OCI-LY7 (cell line): ENCODE measurements around the gene IRF2. TPM values are rescaled to one million over a fixed set of nuclear protein-coding genes. Genes with fewer than 3 reads are reported as not detected.

Source experiments
- BruUV-seq: library from RNA; stranded (reverse); fragments of 400-500 nt; replicated peaks from 2 replicates; lab custom pipeline; 2021; lab: Mats Ljungman, UMichigan
- CTCF ChIA-PET: fragments of 300-600 bp; sonication (Branson Sonifier 250); formaldehyde crosslinking; loops from one replicate; lab custom pipeline; 2022; ENCODE audit warnings: antibody characterized with exemption; ENCODE audit not compliant: unreplicated experiment; lab: Charles Lee
- POLR2A ChIA-PET: fragments of 300-600 bp; sonication (Branson Sonifier 250); formaldehyde crosslinking; loops from one replicate; lab custom pipeline; 2022; ENCODE audit warnings: antibody characterized with exemption; lab: Charles Lee
- DNase-seq: peaks from one replicate; pipeline ENCODE4 v3.0.0-alpha.2; 2015; ENCODE audit warnings: low spot score
- H2AFZ ChIP-seq: fragments of 200-600 bp; sonication (generic), shearing (Covaris generic); 2 replicates; pipeline ENCODE4 v1.6.1; 2014; ENCODE audit warnings: mild to moderate bottlenecking, antibody characterized with exemption, low read length, moderate library complexity
- H3K27ac ChIP-seq: fragments of 200-600 bp; sonication (generic); 2 replicates; pipeline ENCODE4 v1.5.1; 2014; ENCODE audit warnings: mixed run types, low read depth, mild to moderate bottlenecking, moderate library complexity, low read length, inconsistent platforms; ENCODE audit not compliant: poor library complexity, severe bottlenecking
- H3K36me3 ChIP-seq: fragments of 200-600 bp; sonication (generic); 2 replicates; pipeline ENCODE4 v1.6.1; 2014; ENCODE audit warnings: mild to moderate bottlenecking, antibody characterized with exemption, low read length, moderate library complexity, mixed read lengths; ENCODE audit not compliant: insufficient read depth
- H3K4me1 ChIP-seq: fragments of 200-600 bp; sonication (generic); 2 replicates; pipeline ENCODE4 v1.5.1; 2014; ENCODE audit warnings: mild to moderate bottlenecking, low read length; ENCODE audit not compliant: insufficient read depth, poor library complexity, severe bottlenecking
- H3K4me2 ChIP-seq: fragments of 200-600 bp; sonication (generic); 2 replicates; pipeline ENCODE4 v1.6.1; 2014; ENCODE audit warnings: mild to moderate bottlenecking, low read length
- H3K4me3 ChIP-seq: fragments of 200-600 bp; sonication (generic); 2 replicates; pipeline ENCODE4 v1.5.1; 2014; ENCODE audit warnings: mild to moderate bottlenecking, low read depth, low read length; ENCODE audit not compliant: poor library complexity, severe bottlenecking
- H3K79me2 ChIP-seq: fragments of 200-600 bp; sonication (generic); 2 replicates; pipeline ENCODE4 v1.6.1; 2016; ENCODE audit warnings: low read depth, mild to moderate bottlenecking, low read length, moderate library complexity, mixed read lengths; ENCODE audit not compliant: insufficient read depth
- H3K9me2 ChIP-seq: fragments of 200-600 bp; sonication (generic); 2 replicates; pipeline ENCODE4 v1.6.1; 2016; ENCODE audit warnings: mild to moderate bottlenecking, low read length, mixed read lengths; ENCODE audit not compliant: insufficient read depth
- H3K9me3 ChIP-seq: fragments of 200-600 bp; sonication (generic); 2 replicates; pipeline ENCODE4 v1.6.1; 2014; ENCODE audit warnings: mild to moderate bottlenecking, mixed run types, low read length, mixed read lengths
- H4K20me1 ChIP-seq: fragments of 200-600 bp; sonication (generic); 2 replicates; pipeline ENCODE4 v1.6.1; 2014; ENCODE audit warnings: mild to moderate bottlenecking, antibody characterized with exemption, low read length, moderate library complexity, mixed read lengths; ENCODE audit not compliant: insufficient read depth
- EZH2phosphoT487 ChIP-seq: fragments of 200-600 bp; sonication (generic); IDR thresholded peaks from 2 replicates; pipeline ENCODE4 v1.6.1; 2018; ENCODE audit warnings: low read depth, borderline replicate concordance, mild to moderate bottlenecking, mixed run types, antibody characterized with exemption, low read length, moderate library complexity, mixed read lengths
- intact Hi-C: fragments of 100-400 bp; cut with micrococcal nuclease; formaldehyde crosslinking; loops from one replicate; pipeline ENCODE4 v1.10.0; 2022; ENCODE audit not compliant: unreplicated experiment
- total RNA-seq, 2 experiments: library from RNA; depleted of rRNA in 1 of 2; stranded (reverse); fragments of >200 nt in 1 of 2; shearing (Covaris generic) in 1 of 2; gene quantifications; 2 replicates each; pipeline ENCODE4 v1.2.3, GENCODE V29; 2014 to 2022
- TF ChIP-seq, protein P1 (sequence below): fragments of 200-600 bp; sonication (generic); conservative IDR thresholded peaks from 2 replicates; pipeline ENCODE4 v1.5.1; 2014; ENCODE audit warnings: mild to moderate bottlenecking, antibody characterized with exemption, low read length, moderate library complexity, mixed read lengths

The IRF2 gene
- total RNA-seq, 2 experiments from 2014 or later: 32.3 to 37.8 TPM

- ChIA-PET CTCF (no interaction called here), POLR2A (interaction anchor here (1.3 to 1.9 kb wide), 2 partner anchors 8 to 13 kb away, joined by 4 to 10 read pairs; partner anchors contain the start of gene IRF2)
- no peaks in the 10 kb centered on the region for H3K36me3 ChIP-seq
- no peak overlapping the region for H3K4me3 ChIP-seq
- peaks cover 63% of the 10 kb centered on the region for H3K79me2 ChIP-seq
- peaks cover 9% of the 10 kb centered on the region; the same call in 1 of the 2 replicates for H4K20me1 ChIP-seq
- TF ChIP-seq EZH2phosphoT487: no peak
- no peak for DNase-seq
- H3K9me3 ChIP-seq: no peaks in the 10 kb centered on the region
- no peak overlapping the region for H3K4me2 ChIP-seq
- H3K9me2 ChIP-seq: no peaks in the 10 kb centered on the region
- no peak overlapping the region for H3K27ac ChIP-seq
- H3K4me1 ChIP-seq: peaks cover 43% of the 10 kb centered on the region
- H2AFZ ChIP-seq: no peak overlapping the region
- intact Hi-C loops: no loop called here
- BruUV-seq: no TSS peak
These were observed 7.7 kb downstream of the IRF2 start for GRCh38 chr4:184466634-184467033.

DNA sequence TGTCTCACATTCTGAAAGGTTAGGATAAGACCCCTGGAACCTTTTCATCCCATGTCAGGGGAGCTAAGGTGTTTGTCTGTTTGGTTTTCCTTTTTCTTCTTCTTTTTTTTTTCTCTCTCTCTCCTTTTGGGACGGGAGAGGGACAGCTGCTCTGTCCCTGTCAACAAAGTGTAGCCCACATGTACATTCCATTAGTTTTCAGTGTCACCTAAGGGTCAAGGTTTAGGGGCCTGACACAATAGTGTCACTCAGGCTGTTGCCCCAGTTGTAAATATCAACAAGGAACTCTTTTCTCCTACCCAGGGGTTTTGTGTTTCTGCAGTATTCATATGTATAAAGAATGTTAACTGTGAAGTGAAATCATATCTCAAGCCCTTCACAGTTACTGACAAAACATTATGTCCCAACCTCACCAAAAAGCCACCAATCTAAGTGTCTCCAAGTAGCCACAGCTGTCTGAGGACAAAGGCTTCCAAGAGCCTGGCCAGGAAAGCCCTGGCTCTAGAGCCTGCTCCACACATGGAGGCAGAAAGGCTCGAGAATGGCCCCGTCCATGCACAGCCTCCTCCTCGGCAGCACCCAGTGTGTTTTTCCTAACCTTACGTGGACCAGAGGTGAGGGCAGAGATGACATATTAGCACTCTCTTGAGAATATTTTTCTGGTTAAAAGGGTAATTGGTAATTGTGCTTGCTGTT lies 9.4 kb downstream of the IRF2 start:
- no peaks in the 10 kb centered on the region for H3K36me3 ChIP-seq
- no peak overlapping the region for H3K4me2 ChIP-seq
- intact Hi-C loops: no loop called here
- POLR2A ChIA-PET: interaction anchor here (0.5 to 1.9 kb wide), 7 partner anchors 10 to 200 kb away, joined by 3 to 10 read pairs (median 4); partner anchors contain the start of gene IRF2
- peaks cover 42% of the 10 kb centered on the region for H3K4me1 ChIP-seq
- no peak overlapping the region for H3K4me3 ChIP-seq
- H2AFZ ChIP-seq: no peak overlapping the region
- CTCF ChIA-PET: interaction anchor here (1.2 kb wide), 1 partner anchor 8 kb away, joined by 3 read pairs; no protein-coding TSS in a partner anchor
- peaks cover 12% of the 10 kb centered on the region; the same call in 1 of the 2 replicates for H4K20me1 ChIP-seq
- peaks cover 60% of the 10 kb centered on the region for H3K79me2 ChIP-seq
- BruUV-seq: no TSS peak
- H3K9me2 ChIP-seq: no peaks in the 10 kb centered on the region
- no peak overlapping the region for H3K27ac ChIP-seq
- H3K9me3 ChIP-seq: no peaks in the 10 kb centered on the region
- TF ChIP-seq, protein P1, sequence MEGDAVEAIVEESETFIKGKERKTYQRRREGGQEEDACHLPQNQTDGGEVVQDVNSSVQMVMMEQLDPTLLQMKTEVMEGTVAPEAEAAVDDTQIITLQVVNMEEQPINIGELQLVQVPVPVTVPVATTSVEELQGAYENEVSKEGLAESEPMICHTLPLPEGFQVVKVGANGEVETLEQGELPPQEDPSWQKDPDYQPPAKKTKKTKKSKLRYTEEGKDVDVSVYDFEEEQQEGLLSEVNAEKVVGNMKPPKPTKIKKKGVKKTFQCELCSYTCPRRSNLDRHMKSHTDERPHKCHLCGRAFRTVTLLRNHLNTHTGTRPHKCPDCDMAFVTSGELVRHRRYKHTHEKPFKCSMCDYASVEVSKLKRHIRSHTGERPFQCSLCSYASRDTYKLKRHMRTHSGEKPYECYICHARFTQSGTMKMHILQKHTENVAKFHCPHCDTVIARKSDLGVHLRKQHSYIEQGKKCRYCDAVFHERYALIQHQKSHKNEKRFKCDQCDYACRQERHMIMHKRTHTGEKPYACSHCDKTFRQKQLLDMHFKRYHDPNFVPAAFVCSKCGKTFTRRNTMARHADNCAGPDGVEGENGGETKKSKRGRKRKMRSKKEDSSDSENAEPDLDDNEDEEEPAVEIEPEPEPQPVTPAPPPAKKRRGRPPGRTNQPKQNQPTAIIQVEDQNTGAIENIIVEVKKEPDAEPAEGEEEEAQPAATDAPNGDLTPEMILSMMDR: no peak
- TF ChIP-seq EZH2phosphoT487: no peak
- DNase-seq: no peak

DNA sequence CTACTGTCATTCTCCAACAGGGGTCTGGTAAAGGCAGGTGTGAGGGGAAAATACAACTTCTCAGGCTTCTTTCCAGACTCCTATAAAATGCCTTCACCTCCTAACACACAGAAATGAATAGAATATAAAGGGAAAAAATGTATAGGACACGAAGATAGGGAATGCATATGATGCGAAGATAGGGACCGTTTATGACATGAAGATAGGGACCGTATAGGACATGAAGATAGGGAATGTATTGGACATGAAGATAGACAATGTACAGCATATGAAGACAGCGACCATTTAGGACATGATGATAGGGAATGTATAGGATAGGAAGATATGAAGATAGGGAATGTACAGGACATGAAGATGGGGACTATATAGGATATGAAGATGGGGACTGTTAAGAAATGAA lies 10.5 kb downstream of the IRF2 start:
- peaks cover 60% of the 10 kb centered on the region for H3K79me2 ChIP-seq

More for the DNA sequence above, 10.5 kb downstream of the IRF2 start:
- DNase-seq: no peak
- Histone ChIP-seq H3K4me3 (no peak overlapping the region), H3K9me2 (no peaks in the 10 kb centered on the region), H2AFZ (no peak overlapping the region), H3K4me1 (peaks cover 42% of the 10 kb centered on the region), H3K9me3 (no peaks in the 10 kb centered on the region), H3K4me2 (no peak overlapping the region), H4K20me1 (peaks cover 18% of the 10 kb centered on the region; the same call in 1 of the 2 replicates), H3K27ac (no peak overlapping the region), H3K36me3 (0 out of 2 replicates have a peak, but pooled peaks cover 1% of the 10 kb centered on the region)
- CTCF ChIA-PET: no interaction called here
- intact Hi-C loops: no loop called here
- POLR2A ChIA-PET: no interaction called here
- TF ChIP-seq, protein P1: no peak
- no peak for TF ChIP-seq EZH2phosphoT487
- BruUV-seq: no TSS peak
